A549 (cell line): ENCODE data around the gene FUT8. TPM values are rescaled to one million over a fixed set of nuclear protein-coding genes. Genes with fewer than 3 reads are reported as not detected.

Experiments used
- ATAC-seq, 2 experiments: fragments of 200-7000 bp in 1 of 2; fragments of >200 bp in 1 of 2; cut with Nextera tagmentation in 1 of 2; cut with Tn5 transposase in 1 of 2; 3 replicates each; pipeline versions ENCODE4 v1.8.0 to v1.9.1; 2018 to 2020; ENCODE audit warnings: mild to moderate bottlenecking in 1 of 2, moderate library complexity in 1 of 2
- CTCF ChIA-PET: fragments of 300-600 bp; sonication (Branson Sonifier 250); formaldehyde crosslinking; extraction: SDS; loops from one replicate; lab custom pipeline; 2021; ENCODE audit warnings: antibody characterized with exemption, inconsistent platforms; lab: Yijun Ruan, JAX
- POLR2A ChIA-PET: fragments of 350-600 bp; formaldehyde crosslinking; extraction: SDS; loops from one replicate; lab custom pipeline; 2021; ENCODE audit warnings: antibody characterized with exemption, inconsistent platforms; lab: Yijun Ruan, JAX
- DNase-seq, 2 experiments: peaks; one replicate each; pipeline versions ENCODE4 v3.0.0 to v3.0.0-alpha.2; 2011 to 2016; ENCODE audit warnings: low read depth in 1 of 2, low spot score in 1 of 2
- FAIRE-seq: peaks from 2 replicates; lab custom pipeline; 2011; peaks lifted over from hg19 to GRCh38; lab: Jason Lieb, UNC
- H3K27ac ChIP-seq, 2 experiments: fragments of >200 bp; sonication (Bioruptor Twin); formaldehyde crosslinking; 3 replicates each; pipeline ENCODE4 v1.5.1; 2016 to 2017
- H3K4me1 ChIP-seq: fragments of >200 bp; sonication (Bioruptor Twin); formaldehyde crosslinking; 3 replicates; pipeline ENCODE4 v1.6.1; 2016
- H3K4me2 ChIP-seq: fragments of >200 bp; sonication (Bioruptor Twin); formaldehyde crosslinking; 3 replicates; pipeline ENCODE4 v1.6.1; 2016
- H3K4me3 ChIP-seq: fragments of >200 bp; sonication (Bioruptor Twin); formaldehyde crosslinking; 3 replicates; pipeline ENCODE4 v1.5.1; 2016
- H3K9me3 ChIP-seq: fragments of >200 bp; sonication (Bioruptor Twin); formaldehyde crosslinking; 3 replicates; pipeline ENCODE4 v1.6.1; 2016
- CHD2 ChIP-seq: fragments of 150-350 bp; IDR thresholded peaks from 2 replicates; pipeline ENCODE4 v1.6.1; 2014; ENCODE audit warnings: low read length; ENCODE audit not compliant: partially characterized antibody
- EP300 ChIP-seq, 2 experiments: fragments of >200 bp; sonication (Bioruptor Twin); formaldehyde crosslinking; IDR thresholded peaks; 2 replicates in 1 of 2; 3 replicates in 1 of 2; pipeline ENCODE4 v1.6.1; 2016 to 2017
- FOSB ChIP-seq: fragments of 250-450 bp; sonication (Bioruptor Pico); IDR thresholded peaks from 2 replicates; pipeline ENCODE4 v1.5.0; 2020; ENCODE audit warnings: mild to moderate bottlenecking, moderate library complexity
- FOXS1 ChIP-seq: fragments of 250-450 bp; sonication (Bioruptor Pico); IDR thresholded peaks from 2 replicates; pipeline ENCODE4 v1.5.0; 2020; ENCODE audit warnings: mild to moderate bottlenecking, moderate library complexity
- GATA3 ChIP-seq: IDR thresholded peaks from 2 replicates; pipeline ENCODE4 v1.6.1; 2012; ENCODE audit warnings: borderline replicate concordance
- HDAC2 ChIP-seq: fragments of 200-600 bp; sonication (generic); IDR thresholded peaks from 2 replicates; pipeline ENCODE4 v1.6.1; 2016
- HOXB13 ChIP-seq: fragments of 250-450 bp; sonication (Bioruptor Pico); IDR thresholded peaks from 2 replicates; pipeline ENCODE4 v1.5.0; 2020; ENCODE audit warnings: low read depth, mild to moderate bottlenecking, moderate library complexity
- JUN ChIP-seq, 2 experiments: fragments of >200 bp; sonication (Bioruptor Twin); formaldehyde crosslinking; IDR thresholded peaks; 2 replicates in 1 of 2; 3 replicates in 1 of 2; pipeline ENCODE4 v1.6.1; 2016 to 2017
- JUNB ChIP-seq: fragments of >200 bp; sonication (Bioruptor Twin); formaldehyde crosslinking; IDR thresholded peaks from 2 replicates; pipeline ENCODE4 v1.6.1; 2016
- KDM1A ChIP-seq: fragments of 200-600 bp; sonication (generic); IDR thresholded peaks from 2 replicates; pipeline ENCODE4 v1.6.1; 2016; ENCODE audit warnings: low read depth, mild to moderate bottlenecking
- KDM5A ChIP-seq: fragments of 200-600 bp; sonication (generic); IDR thresholded peaks from 2 replicates; pipeline ENCODE4 v1.6.1; 2016; ENCODE audit warnings: antibody characterized with exemption, mild to moderate bottlenecking
- MAFK ChIP-seq: fragments of 450-650 bp; IDR thresholded peaks from 2 replicates; pipeline ENCODE4 v1.6.1; 2014; ENCODE audit not compliant: partially characterized antibody
- NPAS2 ChIP-seq: fragments of 250-450 bp; sonication (Bioruptor Pico); IDR thresholded peaks from 2 replicates; pipeline ENCODE4 v1.8.0; 2022; ENCODE audit warnings: mild to moderate bottlenecking, moderate library complexity, borderline replicate concordance
- POLR2A ChIP-seq: IDR thresholded peaks from 2 replicates; pipeline ENCODE4 v1.6.1; 2012; ENCODE audit warnings: mild to moderate bottlenecking, low read length
- SMC3 ChIP-seq: fragments of >200 bp; sonication (Bioruptor Twin); formaldehyde crosslinking; IDR thresholded peaks from 3 replicates; pipeline ENCODE4 v1.6.1; 2018; ENCODE audit warnings: inconsistent platforms
- SREBF2 ChIP-seq: fragments of 450-650 bp; IDR thresholded peaks from 2 replicates; pipeline ENCODE4 v1.6.1; 2014; ENCODE audit warnings: mild to moderate bottlenecking, moderate library complexity
- TFCP2L1 ChIP-seq: fragments of 250-450 bp; sonication (Bioruptor Pico); IDR thresholded peaks from 2 replicates; pipeline ENCODE4 v1.5.0; 2021; ENCODE audit warnings: mild to moderate bottlenecking
- TP53 ChIP-seq: fragments of 250-450 bp; sonication (Bioruptor Pico); IDR thresholded peaks from 2 replicates; pipeline ENCODE4 v1.5.0; 2021; ENCODE audit warnings: mild to moderate bottlenecking, moderate library complexity
- ZFP36 ChIP-seq: fragments of 450-650 bp; IDR thresholded peaks from 2 replicates; pipeline ENCODE4 v1.6.1; 2014; ENCODE audit warnings: borderline replicate concordance; ENCODE audit not compliant: partially characterized antibody
- WGBS: methylation state at CpG from one replicate; pipeline ENCODE4 v1.1.6; 2017; ENCODE audit errors: missing lambda C conversion rate; 5-methylcytosine and 5-hydroxymethylcytosine counted together
- polyA plus RNA-seq, 4 experiments: library from polyadenylated mRNA; depleted of rRNA in 3 of 4; stranded (reverse); fragments of >200 nt; fragmentation: RNase III in 1 of 4; extraction: RNeasy Plus Mini Kit Qiagen cat#74134 plus additional on column Dnase treatment in 1 of 4; gene quantifications; 2 replicates in 3 of 4; 3 replicates in 1 of 4; pipeline ENCODE4 v1.2.3, GENCODE V29; 2011 to 2017
- TF ChIP-seq, protein P1 (sequence below): fragments of >200 bp; sonication (Bioruptor Twin); formaldehyde crosslinking; IDR thresholded peaks from 3 replicates; pipeline ENCODE4 v1.6.1; 2016
- TF ChIP-seq, protein P2 (sequence below): fragments of >200 bp; sonication (Bioruptor Twin); formaldehyde crosslinking; IDR thresholded peaks from 3 replicates; pipeline ENCODE4 v1.5.1; 2016

FUT8 gene
- polyA plus RNA-seq, 2 of the 4 experiments (the other 2 are of a cell fraction), result 20.3 to 22.9 TPM

DNA sequence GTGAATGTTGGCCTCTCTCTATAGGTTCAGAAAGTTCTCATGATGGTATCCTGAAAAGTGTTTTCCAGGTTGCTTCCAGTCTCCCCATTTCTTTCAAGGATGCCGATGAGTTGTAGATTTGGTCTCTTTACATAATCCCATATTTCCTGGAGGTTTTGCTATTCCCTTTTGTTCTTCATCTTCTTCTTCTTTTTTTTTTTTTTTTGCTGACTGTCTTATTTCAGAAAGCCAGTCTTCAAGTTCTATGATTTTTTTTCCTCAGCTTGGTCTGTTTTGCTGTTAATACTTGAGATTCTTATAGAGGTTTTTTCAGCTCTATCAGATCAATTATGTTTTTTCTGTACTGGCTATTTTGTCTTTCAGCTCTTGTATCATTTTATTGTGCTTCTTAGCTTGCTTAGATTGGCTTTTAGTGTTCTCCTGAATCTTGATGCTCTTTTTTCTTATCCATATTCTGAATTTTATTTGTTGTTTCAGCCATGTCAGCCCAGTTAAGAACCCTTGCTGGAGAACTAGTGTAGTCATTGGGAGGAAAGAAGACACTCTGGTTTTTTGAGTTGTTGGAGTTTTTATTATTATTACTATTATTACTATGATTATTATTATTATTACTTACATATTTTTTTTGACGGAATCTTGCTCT, 124.4 kb downstream of the FUT8 start:
- Histone ChIP-seq H3K4me2 (no peak overlapping the region), H3K9me3 (no peaks in the 10 kb centered on the region), H3K4me3 (no peak overlapping the region), H3K27ac (no peak overlapping the region), H3K4me1 (no peaks in the 10 kb centered on the region)
- ChIA-PET CTCF (no interaction called here), POLR2A (interaction anchor here (0.7 kb wide), 1 partner anchor 43 kb away, joined by 6 read pairs; no protein-coding TSS in a partner anchor)
- WGBS, result 94% methylated on average over 2 of the region's 2 CpGs
- no peak for ATAC-seq
- DNase-seq, result no peak
- FAIRE-seq, result no peak
- no peak for TF ChIP-seq KDM5A
- peak; percentile 73 for TF ChIP-seq MAFK

DNA sequence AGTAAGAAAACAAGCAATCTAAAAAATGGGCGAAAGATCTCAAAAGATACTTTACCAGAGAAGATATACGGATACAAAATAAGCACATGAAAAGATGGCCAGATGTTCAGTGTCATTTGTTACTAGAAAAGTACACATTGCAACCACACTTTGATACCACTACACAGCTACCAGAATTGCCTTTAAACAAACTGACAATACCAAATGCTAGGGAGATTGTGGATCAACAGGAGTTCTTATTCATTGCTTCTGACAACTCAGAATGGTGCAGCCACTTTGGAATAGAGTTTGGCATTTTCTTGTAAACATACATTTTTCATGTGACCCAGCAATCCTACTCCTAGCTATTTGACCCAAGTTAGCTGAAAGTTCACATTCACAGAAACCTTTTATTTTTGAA, 136.3 kb downstream of the FUT8 start:
- no peak for DNase-seq
- Histone ChIP-seq H3K9me3 (no peaks in the 10 kb centered on the region), H3K27ac (no peak overlapping the region), H3K4me1 (no peaks in the 10 kb centered on the region), H3K4me2 (no peak overlapping the region), H3K4me3 (no peak overlapping the region)
- POLR2A ChIA-PET, result no interaction called here
- TF ChIP-seq FOXS1 (CRISPR knock-in tag) (no peak), FOSB (CRISPR knock-in tag) (no peak)
- ATAC-seq, result no peak
- CTCF ChIA-PET, result interaction anchor here (0.6 to 0.7 kb wide), 2 partner anchors 148 to 214 kb away, joined by 3 to 6 read pairs; no protein-coding TSS in a partner anchor
- 93% methylated on average over 2 of the region's 2 CpGs for WGBS
- no peak for FAIRE-seq

DNA sequence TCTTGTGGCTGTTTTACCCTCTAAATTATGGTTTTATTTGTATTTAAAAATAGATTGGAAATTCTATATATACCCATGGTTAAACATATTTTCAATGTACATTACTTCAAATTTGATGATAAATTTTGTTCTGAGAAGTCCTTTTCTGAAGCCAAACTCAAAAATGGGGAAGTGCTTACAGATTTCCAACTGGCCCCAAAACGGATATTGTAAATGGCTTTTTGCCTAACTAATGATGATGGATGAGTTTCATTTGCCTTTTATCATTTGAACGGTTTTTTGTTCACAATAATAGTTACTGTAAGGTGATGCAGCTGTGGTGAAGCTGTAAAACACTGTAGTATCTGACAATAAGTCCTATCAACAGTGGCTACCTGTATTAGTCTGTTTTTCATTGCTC, 136.9 kb downstream of the FUT8 start:
- H3K27ac ChIP-seq, result no peak overlapping the region
- CTCF ChIA-PET, result interaction anchor here (1.2 kb wide), 1 partner anchor 12 kb away, joined by 3 read pairs; no protein-coding TSS in a partner anchor
- no peak for ATAC-seq
- 34% methylated on average over 2 of the region's 2 CpGs for WGBS
- no peaks in the 10 kb centered on the region for H3K4me1 ChIP-seq
- FAIRE-seq, result no peak
- H3K9me3 ChIP-seq, result no peaks in the 10 kb centered on the region
- H3K4me3 ChIP-seq, result no peak overlapping the region
- DNase-seq, result no peak
- no peak overlapping the region for H3K4me2 ChIP-seq
- POLR2A ChIA-PET, result no interaction called here
- TF ChIP-seq FOXS1 (CRISPR knock-in tag), result no peak
- no peak for TF ChIP-seq SMC3

DNA sequence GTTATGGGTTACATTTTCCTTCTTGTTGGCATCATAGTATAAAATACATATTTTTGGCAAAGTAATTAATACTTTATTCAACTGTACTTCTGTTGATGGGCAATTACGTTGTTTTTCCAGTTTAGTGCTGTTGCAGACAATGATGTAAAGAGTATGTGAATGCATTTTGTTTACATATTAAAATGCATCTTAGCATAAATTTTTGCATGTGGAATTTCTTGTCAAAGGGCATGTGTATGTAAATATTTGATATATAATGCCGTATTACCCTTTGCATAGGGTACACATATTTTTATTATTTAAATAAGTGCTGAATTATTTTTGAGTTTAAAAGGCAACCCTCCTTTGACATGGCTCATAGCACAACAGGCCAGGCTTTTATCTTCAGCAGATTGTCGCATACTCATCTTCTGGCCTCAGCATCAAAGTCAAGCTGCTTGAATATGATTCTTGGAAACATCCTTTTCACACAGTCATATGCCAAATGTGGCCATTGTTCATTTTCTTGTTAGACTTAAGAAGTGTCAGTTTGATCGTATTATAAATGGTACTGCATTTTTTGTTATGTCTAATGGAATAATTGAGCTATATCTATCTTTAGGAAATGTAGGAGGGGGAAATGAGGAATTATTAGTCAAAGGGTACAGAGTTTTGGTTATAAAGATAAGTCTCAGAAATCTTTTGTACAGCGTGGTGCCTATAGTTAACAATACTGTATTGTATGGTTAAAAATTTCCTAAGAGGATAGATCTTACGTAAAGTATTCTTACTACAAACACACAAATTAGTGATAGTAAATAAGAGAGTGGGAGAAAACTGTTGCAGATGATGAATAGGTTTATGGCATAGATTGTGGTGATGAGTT, 138.5 kb downstream of the FUT8 start:
- CTCF ChIA-PET, result interaction anchor here (1.2 kb wide), 1 partner anchor 10 kb away, joined by 3 read pairs; no protein-coding TSS in a partner anchor
- POLR2A ChIA-PET, result no interaction called here
- Histone ChIP-seq H3K27ac (no peak overlapping the region), H3K4me2 (no peak overlapping the region), H3K9me3 (no peaks in the 10 kb centered on the region), H3K4me1 (no peaks in the 10 kb centered on the region), H3K4me3 (no peak overlapping the region)
- no peak for ATAC-seq
- DNase-seq, result no peak
- TF ChIP-seq JUNB, result no peak
- TF ChIP-seq, protein P1, sequence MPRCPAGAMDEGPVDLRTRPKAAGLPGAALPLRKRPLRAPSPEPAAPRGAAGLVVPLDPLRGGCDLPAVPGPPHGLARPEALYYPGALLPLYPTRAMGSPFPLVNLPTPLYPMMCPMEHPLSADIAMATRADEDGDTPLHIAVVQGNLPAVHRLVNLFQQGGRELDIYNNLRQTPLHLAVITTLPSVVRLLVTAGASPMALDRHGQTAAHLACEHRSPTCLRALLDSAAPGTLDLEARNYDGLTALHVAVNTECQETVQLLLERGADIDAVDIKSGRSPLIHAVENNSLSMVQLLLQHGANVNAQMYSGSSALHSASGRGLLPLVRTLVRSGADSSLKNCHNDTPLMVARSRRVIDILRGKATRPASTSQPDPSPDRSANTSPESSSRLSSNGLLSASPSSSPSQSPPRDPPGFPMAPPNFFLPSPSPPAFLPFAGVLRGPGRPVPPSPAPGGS, result no peak
- 90% methylated on average over 6 of the region's 6 CpGs for WGBS
- FAIRE-seq, result no peak

DNA sequence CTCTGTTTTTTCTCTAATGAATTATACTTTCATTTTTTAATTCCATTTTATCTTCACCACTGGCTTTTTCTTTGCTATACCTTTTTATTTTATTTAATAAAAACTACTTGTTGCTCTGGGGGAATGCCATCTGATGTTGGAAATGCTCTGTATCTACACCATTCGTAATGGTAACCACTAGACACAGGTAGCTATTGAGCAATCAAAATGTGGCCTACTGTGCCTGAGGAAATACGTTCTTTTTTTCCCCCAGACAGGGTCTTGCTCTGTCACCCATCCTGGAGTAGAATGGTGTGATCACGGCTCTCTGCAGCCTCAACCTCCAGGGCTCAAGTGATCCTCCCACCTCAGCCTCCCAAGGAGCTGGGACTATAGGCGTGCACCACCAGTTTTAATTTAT, 140.2 kb downstream of the FUT8 start:
- Histone ChIP-seq H3K4me3 (no peak overlapping the region), H3K4me1 (no peaks in the 10 kb centered on the region), H3K9me3 (no peaks in the 10 kb centered on the region), H3K4me2 (no peak overlapping the region), H3K27ac (no peak overlapping the region)
- WGBS, result 87% methylated on average over 4 of the region's 4 CpGs
- ATAC-seq (no peak), FAIRE-seq (no peak), DNase-seq (no peak)
- ChIA-PET POLR2A (no interaction called here), CTCF (interaction anchor here (0.9 kb wide), 1 partner anchor 382 kb away, joined by 3 read pairs; no protein-coding TSS in a partner anchor)
- TF ChIP-seq FOSB (CRISPR knock-in tag), result no peak
- no peak for TF ChIP-seq EP300 (IDR thresholded peaks at IDR 0.05)
- TF ChIP-seq, protein P1, result no peak
- no peak for TF ChIP-seq NPAS2 (CRISPR knock-in tag)
- TF ChIP-seq GATA3, result no peak
- TF ChIP-seq JUN (IDR thresholded peaks at IDR 0.05), result no peak
- no peak for TF ChIP-seq TFCP2L1 (CRISPR knock-in tag)
- no peak for TF ChIP-seq POLR2A
- TF ChIP-seq SREBF2, result no peak
- TF ChIP-seq ZFP36, result no peak
- TF ChIP-seq KDM1A, result no peak
- no peak for TF ChIP-seq CHD2
- TF ChIP-seq HDAC2, result no peak
- no peak for TF ChIP-seq JUNB
- TF ChIP-seq TP53 (CRISPR knock-in tag), result no peak
- TF ChIP-seq FOXS1 (CRISPR knock-in tag), result no peak
- no peak for TF ChIP-seq HOXB13 (CRISPR knock-in tag)
- TF ChIP-seq, protein P2, sequence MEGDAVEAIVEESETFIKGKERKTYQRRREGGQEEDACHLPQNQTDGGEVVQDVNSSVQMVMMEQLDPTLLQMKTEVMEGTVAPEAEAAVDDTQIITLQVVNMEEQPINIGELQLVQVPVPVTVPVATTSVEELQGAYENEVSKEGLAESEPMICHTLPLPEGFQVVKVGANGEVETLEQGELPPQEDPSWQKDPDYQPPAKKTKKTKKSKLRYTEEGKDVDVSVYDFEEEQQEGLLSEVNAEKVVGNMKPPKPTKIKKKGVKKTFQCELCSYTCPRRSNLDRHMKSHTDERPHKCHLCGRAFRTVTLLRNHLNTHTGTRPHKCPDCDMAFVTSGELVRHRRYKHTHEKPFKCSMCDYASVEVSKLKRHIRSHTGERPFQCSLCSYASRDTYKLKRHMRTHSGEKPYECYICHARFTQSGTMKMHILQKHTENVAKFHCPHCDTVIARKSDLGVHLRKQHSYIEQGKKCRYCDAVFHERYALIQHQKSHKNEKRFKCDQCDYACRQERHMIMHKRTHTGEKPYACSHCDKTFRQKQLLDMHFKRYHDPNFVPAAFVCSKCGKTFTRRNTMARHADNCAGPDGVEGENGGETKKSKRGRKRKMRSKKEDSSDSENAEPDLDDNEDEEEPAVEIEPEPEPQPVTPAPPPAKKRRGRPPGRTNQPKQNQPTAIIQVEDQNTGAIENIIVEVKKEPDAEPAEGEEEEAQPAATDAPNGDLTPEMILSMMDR, result no peak
